ENCODE results near the gene FAM20B.
A peak's percentile ranks its signal among the peaks of the same experiment; 100 is the strongest.
"Not testable (repeated sequence)": the region's sequence is repeated elsewhere in the genome, so short reads cannot be mapped to it uniquely, and the experiment has no call there.

FAM20B gene

GRCh38 chr1:179025125-179025974 lies at the start of gene FAM20B:
Gene FAM20B, plus strand, starts transcription at chr1:179025894. Its CDS starts 17,954 bp downstream, at chr1:179043848.
- DNase-seq (ENCODE audit: low spot score) = peak; percentile 91

- DNase-seq (ENCODE audit: low spot score) = no peak
Measured at GRCh38 chr1:178976541-178976940, 49.2 kb upstream of the FAM20B start.

- no peak for DNase-seq (ENCODE audit: low spot score)
Measured at GRCh38 chr1:178986204-178986603, 39.5 kb upstream of the FAM20B start.

- DNase-seq (ENCODE audit: low spot score) = not testable (repeated sequence)
Measured at GRCh38 chr1:178988198-178988597, 37.5 kb upstream of the FAM20B start.

GRCh38 chr1:178993559-178993958 lies 32.1 kb upstream of the FAM20B start:
- no peak for DNase-seq (ENCODE audit: low spot score)

- DNase-seq (ENCODE audit: low spot score) = no peak
Measured at GRCh38 chr1:178997428-178997827, 28.3 kb upstream of the FAM20B start.

- DNase-seq (ENCODE audit: low spot score) = no peak
Measured at GRCh38 chr1:178998295-178998694, 27.4 kb upstream of the FAM20B start.

GRCh38 chr1:178999061-178999460 lies 26.6 kb upstream of the FAM20B start:
- DNase-seq (ENCODE audit: low spot score) = no peak

- no peak for DNase-seq (ENCODE audit: low spot score)
Measured at GRCh38 chr1:179001451-179001850, 24.2 kb upstream of the FAM20B start.

GRCh38 chr1:179002064-179002463 lies 23.6 kb upstream of the FAM20B start:
- not testable (repeated sequence) for DNase-seq (ENCODE audit: low spot score)

- peak; percentile 57 for DNase-seq (ENCODE audit: low spot score)
Measured at GRCh38 chr1:179002552-179003345, 22.9 kb upstream of the FAM20B start.

GRCh38 chr1:179003512-179004066 lies 22.1 kb upstream of the FAM20B start:
- DNase-seq (ENCODE audit: low spot score) = no peak

- no peak for DNase-seq (ENCODE audit: low spot score)
Measured at GRCh38 chr1:179007233-179007632, 18.5 kb upstream of the FAM20B start.

GRCh38 chr1:179010671-179011070 lies 15.0 kb upstream of the FAM20B start:
- DNase-seq (ENCODE audit: low spot score) = no peak

GRCh38 chr1:179012038-179012437 lies 13.7 kb upstream of the FAM20B start:
- DNase-seq (ENCODE audit: low spot score) = no peak

- DNase-seq (ENCODE audit: low spot score) = no peak
Measured at GRCh38 chr1:179014123-179014522, 11.6 kb upstream of the FAM20B start.

GRCh38 chr1:179015396-179015795 lies 10.3 kb upstream of the FAM20B start:
- DNase-seq (ENCODE audit: low spot score) = no peak

GRCh38 chr1:179016706-179017382 lies 8.8 kb upstream of the FAM20B start:
- DNase-seq (ENCODE audit: low spot score) = no peak

GRCh38 chr1:179017383-179018326 lies 8.0 kb upstream of the FAM20B start:
- no peak for DNase-seq (ENCODE audit: low spot score)

GRCh38 chr1:179021873-179022272 lies 3.8 kb upstream of the FAM20B start:
- no peak for DNase-seq (ENCODE audit: low spot score)
